ENCODE measurements around the gene KDM4D.

KDM4D gene

GRCh38 chr11:94958121-94958696, 15.3 kb upstream of the KDM4D start:
- Histone ChIP-seq H3K27ac (ENCODE audit: low read depth, low read length, severe bottlenecking) (peak overlapping the region; percentile 58), H3K4me3 (ENCODE audit: extremely low read depth, insufficient read depth, low read length, poor library complexity, severe bottlenecking) (no peak overlapping the region), H3K36me3 (ENCODE audit: control insufficient read depth, insufficient read depth, low read length) (peaks cover 36% of the 10 kb centered on the region), H3K4me1 (ENCODE audit: control insufficient read depth, insufficient read depth, low read length, poor library complexity, severe bottlenecking) (peaks cover 11% of the 10 kb centered on the region), H3K9me3 (ENCODE audit: control insufficient read depth, low read length) (no peaks in the 10 kb centered on the region)
- WGBS, 2 experiments (ENCODE audit: insufficient coverage in 2 of 2) = 67% methylated on average over 1 of the region's 2 CpGs; no CpG with 5 or more reads in 1 of the 2 experiments

GRCh38 chr11:94959179-94959578, 14.3 kb upstream of the KDM4D start:
- H3K9me3 ChIP-seq (ENCODE audit: control insufficient read depth, low read length) = no peaks in the 10 kb centered on the region
- peaks cover 44% of the 10 kb centered on the region for H3K36me3 ChIP-seq (ENCODE audit: control insufficient read depth, insufficient read depth, low read length)
- no peak overlapping the region for H3K4me3 ChIP-seq (ENCODE audit: extremely low read depth, insufficient read depth, low read length, poor library complexity, severe bottlenecking)
- peaks cover 11% of the 10 kb centered on the region for H3K4me1 ChIP-seq (ENCODE audit: control insufficient read depth, insufficient read depth, low read length, poor library complexity, severe bottlenecking)
- no peak overlapping the region for H3K27ac ChIP-seq (ENCODE audit: low read depth, low read length, severe bottlenecking)
- 94 to 100% methylated on average over 2 of the region's 2 CpGs for WGBS, 2 experiments (ENCODE audit: insufficient coverage in 2 of 2)

- H3K36me3 ChIP-seq (ENCODE audit: control insufficient read depth, insufficient read depth, low read length) = peaks cover 57% of the 10 kb centered on the region
- peaks cover 11% of the 10 kb centered on the region for H3K4me1 ChIP-seq (ENCODE audit: control insufficient read depth, insufficient read depth, low read length, poor library complexity, severe bottlenecking)
These were observed 13.0 kb upstream of the KDM4D start for GRCh38 chr11:94960488-94960887.

GRCh38 chr11:94961255-94961654, 12.3 kb upstream of the KDM4D start:
- WGBS, 2 experiments (ENCODE audit: insufficient coverage in 2 of 2) = no CpG with 5 or more reads among the region's 1 CpG
- H3K27ac ChIP-seq (ENCODE audit: low read depth, low read length, severe bottlenecking) = no peak overlapping the region
- H3K4me3 ChIP-seq (ENCODE audit: extremely low read depth, insufficient read depth, low read length, poor library complexity, severe bottlenecking) = no peak overlapping the region
- peaks cover 11% of the 10 kb centered on the region for H3K4me1 ChIP-seq (ENCODE audit: control insufficient read depth, insufficient read depth, low read length, poor library complexity, severe bottlenecking)
- H3K9me3 ChIP-seq (ENCODE audit: control insufficient read depth, low read length) = no peaks in the 10 kb centered on the region
- peaks cover 65% of the 10 kb centered on the region for H3K36me3 ChIP-seq (ENCODE audit: control insufficient read depth, insufficient read depth, low read length)

More at GRCh38 chr11:94960488-94960887, 13.0 kb upstream of the KDM4D start:
- H3K27ac ChIP-seq (ENCODE audit: low read depth, low read length, severe bottlenecking) = no peak overlapping the region
- WGBS, 2 experiments (ENCODE audit: insufficient coverage in 2 of 2) = no CpG with 5 or more reads among the region's 2 CpGs
- no peak overlapping the region for H3K4me3 ChIP-seq (ENCODE audit: extremely low read depth, insufficient read depth, low read length, poor library complexity, severe bottlenecking)
- no peaks in the 10 kb centered on the region for H3K9me3 ChIP-seq (ENCODE audit: control insufficient read depth, low read length)

- WGBS, 2 experiments (ENCODE audit: insufficient coverage in 2 of 2) = 100% methylated on average over 1 of the region's 4 CpGs
- H3K4me3 ChIP-seq (ENCODE audit: extremely low read depth, insufficient read depth, low read length, poor library complexity, severe bottlenecking) = no peak overlapping the region
- no peaks in the 10 kb centered on the region for H3K4me1 ChIP-seq (ENCODE audit: control insufficient read depth, insufficient read depth, low read length, poor library complexity, severe bottlenecking)
- peaks cover 88% of the 10 kb centered on the region for H3K36me3 ChIP-seq (ENCODE audit: control insufficient read depth, insufficient read depth, low read length)
- no peaks in the 10 kb centered on the region for H3K9me3 ChIP-seq (ENCODE audit: control insufficient read depth, low read length)
- no peak overlapping the region for H3K27ac ChIP-seq (ENCODE audit: low read depth, low read length, severe bottlenecking)
These were observed 8.6 kb upstream of the KDM4D start for GRCh38 chr11:94964934-94965333.

GRCh38 chr11:94968334-94968958, 5.1 kb upstream of the KDM4D start:
- H3K4me1 ChIP-seq (ENCODE audit: control insufficient read depth, insufficient read depth, low read length, poor library complexity, severe bottlenecking) = no peaks in the 10 kb centered on the region

GRCh38 chr11:94972700-94973098, 810 bp upstream of the KDM4D start:
- no peak overlapping the region for H3K27ac ChIP-seq (ENCODE audit: low read depth, low read length, severe bottlenecking)
- 20% methylated on average over 1 of the region's 5 CpGs; no CpG with 5 or more reads in 1 of the 2 experiments for WGBS, 2 experiments (ENCODE audit: insufficient coverage in 2 of 2)

More at GRCh38 chr11:94968334-94968958, 5.1 kb upstream of the KDM4D start:
- WGBS, 2 experiments (ENCODE audit: insufficient coverage in 2 of 2) = no CpG with 5 or more reads among the region's 1 CpG
- H3K36me3 ChIP-seq (ENCODE audit: control insufficient read depth, insufficient read depth, low read length) = peaks cover 72% of the 10 kb centered on the region
- H3K27ac ChIP-seq (ENCODE audit: low read depth, low read length, severe bottlenecking) = no peak overlapping the region
- H3K4me3 ChIP-seq (ENCODE audit: extremely low read depth, insufficient read depth, low read length, poor library complexity, severe bottlenecking) = no peak overlapping the region
- no peaks in the 10 kb centered on the region for H3K9me3 ChIP-seq (ENCODE audit: control insufficient read depth, low read length)

GRCh38 chr11:94974178-94974577, 669 bp downstream of the KDM4D start:
- 30 to 80% methylated on average over 1 to 2 of the region's 6 CpGs for WGBS, 2 experiments (ENCODE audit: insufficient coverage in 2 of 2)
- Histone ChIP-seq H3K4me3 (ENCODE audit: extremely low read depth, insufficient read depth, low read length, poor library complexity, severe bottlenecking) (peak overlapping the region; percentile 84), H3K9me3 (ENCODE audit: control insufficient read depth, low read length) (no peaks in the 10 kb centered on the region), H3K36me3 (ENCODE audit: control insufficient read depth, insufficient read depth, low read length) (peaks cover 25% of the 10 kb centered on the region), H3K27ac (ENCODE audit: low read depth, low read length, severe bottlenecking) (peak overlapping the region; percentile 70), H3K4me1 (ENCODE audit: control insufficient read depth, insufficient read depth, low read length, poor library complexity, severe bottlenecking) (no peaks in the 10 kb centered on the region)

More at GRCh38 chr11:94972700-94973098, 810 bp upstream of the KDM4D start:
- H3K4me3 ChIP-seq (ENCODE audit: extremely low read depth, insufficient read depth, low read length, poor library complexity, severe bottlenecking) = peak overlapping the region; percentile 84
- peaks cover 39% of the 10 kb centered on the region for H3K36me3 ChIP-seq (ENCODE audit: control insufficient read depth, insufficient read depth, low read length)
- no peaks in the 10 kb centered on the region for H3K4me1 ChIP-seq (ENCODE audit: control insufficient read depth, insufficient read depth, low read length, poor library complexity, severe bottlenecking)
- H3K9me3 ChIP-seq (ENCODE audit: control insufficient read depth, low read length) = no peaks in the 10 kb centered on the region

- no peaks in the 10 kb centered on the region for H3K9me3 ChIP-seq (ENCODE audit: control insufficient read depth, low read length)
- no peak overlapping the region for H3K4me3 ChIP-seq (ENCODE audit: extremely low read depth, insufficient read depth, low read length, poor library complexity, severe bottlenecking)
- WGBS, 2 experiments (ENCODE audit: insufficient coverage in 2 of 2) = no CpG with 5 or more reads among the region's 1 CpG
- H3K36me3 ChIP-seq (ENCODE audit: control insufficient read depth, insufficient read depth, low read length) = peaks cover 13% of the 10 kb centered on the region
- H3K4me1 ChIP-seq (ENCODE audit: control insufficient read depth, insufficient read depth, low read length, poor library complexity, severe bottlenecking) = no peaks in the 10 kb centered on the region
- H3K27ac ChIP-seq (ENCODE audit: low read depth, low read length, severe bottlenecking) = no peak overlapping the region
These were observed 2.1 kb downstream of the KDM4D start for GRCh38 chr11:94975599-94975998.

- Histone ChIP-seq H3K4me3 (ENCODE audit: extremely low read depth, insufficient read depth, low read length, poor library complexity, severe bottlenecking) (no peak overlapping the region), H3K4me1 (ENCODE audit: control insufficient read depth, insufficient read depth, low read length, poor library complexity, severe bottlenecking) (no peaks in the 10 kb centered on the region)
- 100% methylated on average over 1 of the region's 4 CpGs; no CpG with 5 or more reads in 1 of the 2 experiments for WGBS, 2 experiments (ENCODE audit: insufficient coverage in 2 of 2)
These were observed 13.9 kb downstream of the KDM4D start for GRCh38 chr11:94987378-94987777.

GRCh38 chr11:94988748-94989147, 15.2 kb downstream of the KDM4D start:
- H3K9me3 ChIP-seq (ENCODE audit: control insufficient read depth, low read length) = no peaks in the 10 kb centered on the region
- H3K4me1 ChIP-seq (ENCODE audit: control insufficient read depth, insufficient read depth, low read length, poor library complexity, severe bottlenecking) = no peaks in the 10 kb centered on the region
- H3K27ac ChIP-seq (ENCODE audit: low read depth, low read length, severe bottlenecking) = no peak overlapping the region
- H3K4me3 ChIP-seq (ENCODE audit: extremely low read depth, insufficient read depth, low read length, poor library complexity, severe bottlenecking) = no peak overlapping the region
- no CpG with 5 or more reads among the region's 1 CpG for WGBS, 2 experiments (ENCODE audit: insufficient coverage in 2 of 2)
- no peaks in the 10 kb centered on the region for H3K36me3 ChIP-seq (ENCODE audit: control insufficient read depth, insufficient read depth, low read length)

More at GRCh38 chr11:94987378-94987777, 13.9 kb downstream of the KDM4D start:
- H3K9me3 ChIP-seq (ENCODE audit: control insufficient read depth, low read length) = no peaks in the 10 kb centered on the region
- H3K36me3 ChIP-seq (ENCODE audit: control insufficient read depth, insufficient read depth, low read length) = no peaks in the 10 kb centered on the region
- no peak overlapping the region for H3K27ac ChIP-seq (ENCODE audit: low read depth, low read length, severe bottlenecking)
